Adrenal gland (tissue), 12 donors: ENCODE data around the gene PHF12. TPM values are rescaled to one million over a fixed set of nuclear protein-coding genes. Genes with fewer than 3 reads are reported as not detected.

Experiments used
- DNase-seq, 7 donors: peaks; one replicate each; pipeline ENCODE4 v3.0.0-alpha.2; 2019 to 2020
- H3K27ac ChIP-seq, 5 donors: fragments of 200-600 bp; sonication (generic) in 4 of 5; 1 replicate in 3 of 5; 2 replicates in 2 of 5; pipeline versions ENCODE4 v1.5.1 to v1.8.0; 2016 to 2020; ENCODE audit warnings: mild to moderate bottlenecking in 1 of 5
- H3K27me3 ChIP-seq: fragments of 200-600 bp; 2 replicates; pipeline ENCODE4 v1.8.0; 2021
- H3K36me3 ChIP-seq, 2 donors: fragments of 200-600 bp; replicated peaks in 1 of 2; 1 replicate in 1 of 2; 2 replicates in 1 of 2; pipeline versions ENCODE4 v1.5.1 to v1.8.0; 2018 to 2022
- H3K4me1 ChIP-seq, 2 donors: fragments of 200-600 bp; replicated peaks in 1 of 2; 1 replicate in 1 of 2; 2 replicates in 1 of 2; pipeline versions ENCODE4 v1.5.1 to v1.8.0; 2018 to 2021
- H3K4me3 ChIP-seq, 4 donors: fragments of 200-600 bp; sonication (generic) in 3 of 4; one replicate each; pipeline ENCODE4 v1.5.1; 2016 to 2018
- H3K9me3 ChIP-seq, 3 donors: fragments of 200-600 bp; sonication (generic) in 1 of 3; replicated peaks in 1 of 3; 1 replicate in 2 of 3; 2 replicates in 1 of 3; pipeline versions ENCODE4 v1.5.1 to v1.8.0; 2016 to 2021
- CTCF ChIP-seq, 6 experiments: fragments of 450-650 bp in 4 of 6; fragments of 200-600 bp in 2 of 6; sonication (generic) in 1 of 6; IDR thresholded peaks; 1 replicate in 5 of 6; 2 replicates in 1 of 6; pipeline versions ENCODE4 v1.5.1 to v1.8.0; 2016 to 2021; ENCODE audit warnings: antibody characterized with exemption in 6 of 6, mild to moderate bottlenecking in 2 of 6, moderate library complexity in 1 of 6
- POLR2A ChIP-seq, 2 donors: fragments of 450-650 bp; IDR thresholded peaks; one replicate each; pipeline ENCODE4 v1.6.1; 2017; ENCODE audit warnings: antibody characterized with exemption in 2 of 2, mild to moderate bottlenecking in 2 of 2, moderate library complexity in 1 of 2
- WGBS, 4 donors: extraction: QIAGEN DNeasy Blood & Tissue Kit in 2 of 4; methylation state at CpG; one replicate each; pipeline versions ENCODE4 v1.1.5 to v1.1.7; 2013 to 2017; 5-methylcytosine and 5-hydroxymethylcytosine counted together
- intact Hi-C, 2 donors: fragments of 100-400 bp; cut with DNase I; formaldehyde crosslinking; loops; one replicate each; pipeline versions ENCODE4 v1.14.1 to v1.15.0; 2022 to 2023
- polyA plus RNA-seq, 3 donors: library from polyadenylated mRNA; stranded (reverse); fragments of 200-250 nt in 2 of 3; fragments of 350-450 nt in 1 of 3; fragmentation: Illumina TruSeq in 1 of 3; extraction: RNeasy Lipid Tissue Mini Kit (QIAGEN cat#74804) in 1 of 3; gene quantifications; one replicate each; pipeline ENCODE4 v1.2.3, GENCODE V29; 2013 to 2014
- total RNA-seq, 9 donors: library from RNA; depleted of rRNA in 4 of 9; stranded (reverse); fragments of >200 nt in 4 of 9; fragments of 120-200 nt in 1 of 9; fragmentation: NEBNext Ultra II Directional in 1 of 9; extraction: Animal tissue kit (Norgen Biotek cat#: 25700) in 1 of 9; gene quantifications; one replicate each; pipeline versions ENCODE4 v1.1.0 to v1.2.4, GENCODE V29; 2013 to 2023
- donor health status: healthy with polysubstance abuse.
- donor health status: Bipolar disorder and iron deficiency.
- donor health status: DM: yes; HTN: yes; CAD: no.
- donor health status: DM: no; HTN: no; CAD: no.
- donor health status: DM: no; HTN: no; CAD: no.
- donor health status: DM: yes; HTN: yes; CAD: no.

The PHF12 gene
- total and polyA plus RNA-seq, 12 donors = 14.4 to 47.9 (median 26.3) TPM

DNA sequence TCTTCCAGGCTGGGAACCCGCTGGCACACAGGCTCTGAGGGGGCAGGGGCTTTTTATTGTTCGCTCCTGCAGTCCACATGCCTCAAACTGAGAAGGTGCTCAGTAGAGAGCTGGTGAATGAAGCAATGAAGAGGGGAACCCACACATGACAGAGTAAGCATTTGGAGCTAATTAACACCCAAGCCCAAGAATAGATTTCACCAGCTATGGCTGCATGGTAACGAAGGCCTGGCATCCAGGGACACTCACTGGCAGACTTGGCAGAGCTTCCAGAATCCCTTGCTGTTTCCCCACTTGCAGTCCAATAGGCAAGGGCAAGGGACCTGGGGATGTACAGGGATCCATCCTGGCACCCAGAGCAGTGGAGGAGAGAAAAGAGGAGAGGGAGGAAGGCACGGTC lies 66.0 kb downstream of the PHF12 start:
- no peak overlapping the region for H3K4me3 ChIP-seq
- H3K27ac ChIP-seq = no peak overlapping the region
- DNase-seq = no peak
- H3K9me3 ChIP-seq = no peaks in the 10 kb centered on the region
- H3K27me3 ChIP-seq = no peaks in the 10 kb centered on the region
- TF ChIP-seq POLR2A (IDR thresholded peaks at IDR 0.05) (no peak), CTCF (IDR thresholded peaks at IDR 0.05) (no peak)
- intact Hi-C loops = no loop called here
- H3K4me1 ChIP-seq = no peaks in the 10 kb centered on the region
- 89 to 96% (median 93%) methylated on average over 4 of the region's 4 CpGs for WGBS, 4 donors
- H3K36me3 ChIP-seq = peaks cover 0 to 52% of the 10 kb centered on the region in 2 donors

DNA sequence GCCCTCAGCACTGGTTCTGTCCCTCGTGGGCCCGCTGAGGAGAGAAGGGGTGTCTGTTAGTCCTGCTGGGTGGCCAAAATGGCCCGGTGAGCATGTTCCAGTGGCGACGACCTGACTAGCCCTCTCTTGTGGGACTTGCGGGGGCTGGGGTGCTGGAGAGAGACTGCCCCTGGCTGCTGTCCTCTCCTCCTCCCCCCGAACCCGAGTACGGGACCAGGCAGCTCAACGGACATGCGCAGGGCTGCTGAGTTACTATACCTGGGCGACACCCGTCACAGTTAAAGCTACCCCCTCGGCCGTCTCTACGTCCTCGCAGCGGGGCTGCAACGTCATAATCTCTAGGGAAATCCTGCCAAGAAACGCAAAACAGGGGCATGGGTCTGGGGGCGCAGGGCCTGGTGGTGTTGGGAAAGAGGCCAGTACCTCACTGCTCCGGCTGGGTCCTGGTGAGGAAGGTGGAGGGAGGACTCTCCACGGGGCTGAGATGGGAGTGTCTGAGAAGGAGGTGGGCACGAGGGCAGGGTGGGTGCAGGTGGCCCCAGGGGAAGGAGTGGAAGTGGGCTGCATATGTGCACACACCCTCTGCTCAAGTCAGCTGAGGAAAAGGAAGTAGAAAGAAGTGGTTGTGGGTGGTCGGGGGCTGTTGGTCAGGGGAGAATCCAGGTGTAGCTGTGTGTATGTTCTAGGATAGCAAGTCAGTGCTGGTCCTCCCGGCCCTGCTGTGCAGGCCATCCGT lies 67.2 kb downstream of the PHF12 start:
- H3K4me1 ChIP-seq = no peaks in the 10 kb centered on the region
- no peak for DNase-seq
- WGBS, 4 donors = 88 to 91% (median 88%) methylated on average over 21 to 27 of the region's 27 CpGs
- H3K4me3 ChIP-seq = no peak overlapping the region
- no peak for TF ChIP-seq POLR2A (IDR thresholded peaks at IDR 0.05)
- no peak for TF ChIP-seq CTCF (IDR thresholded peaks at IDR 0.05)
- intact Hi-C loops = no loop called here
- H3K9me3 ChIP-seq = no peaks in the 10 kb centered on the region
- H3K27me3 ChIP-seq = no peaks in the 10 kb centered on the region
- peaks cover 0 to 64% of the 10 kb centered on the region in 2 donors for H3K36me3 ChIP-seq
- H3K27ac ChIP-seq = no peak overlapping the region

GRCh38 chr17:28882154-28882895 lies 69.0 kb downstream of the PHF12 start:
- no peak for DNase-seq
- no peaks in the 10 kb centered on the region for H3K9me3 ChIP-seq
- TF ChIP-seq CTCF (IDR thresholded peaks at IDR 0.05) = no peak
- TF ChIP-seq POLR2A (IDR thresholded peaks at IDR 0.05) = no peak
- H3K27me3 ChIP-seq = no peaks in the 10 kb centered on the region
- peaks cover 0 to 69% of the 10 kb centered on the region in 2 donors for H3K36me3 ChIP-seq
- WGBS, 4 donors = 93 to 100% (median 95%) methylated on average over 8 to 18 of the region's 18 CpGs
- no peak overlapping the region for H3K4me3 ChIP-seq
- H3K4me1 ChIP-seq = no peaks in the 10 kb centered on the region
- no peak overlapping the region for H3K27ac ChIP-seq
- intact Hi-C loops = no loop called here

- TF ChIP-seq CTCF (IDR thresholded peaks at IDR 0.05) (no peak), POLR2A (IDR thresholded peaks at IDR 0.05) (no peak)
- intact Hi-C loops = no loop called here
- peaks cover 0 to 69% of the 10 kb centered on the region in 2 donors for H3K36me3 ChIP-seq
- H3K4me3 ChIP-seq = no peak overlapping the region
- 80 to 97% (median 95%) methylated on average over 1 to 17 of the region's 17 CpGs for WGBS, 4 donors
- no peak overlapping the region for H3K27ac ChIP-seq
- no peaks in the 10 kb centered on the region for H3K9me3 ChIP-seq
- no peaks in the 10 kb centered on the region for H3K27me3 ChIP-seq
- DNase-seq = no peak
- no peaks in the 10 kb centered on the region for H3K4me1 ChIP-seq
Measured at GRCh38 chr17:28881533-28882056, 69.7 kb downstream of the PHF12 start.
